Uterus (tissue), 2 donors: ENCODE measurements around the gene RAB40C.

Experiments
- POLR2A ChIP-seq, 2 donors: fragments of 450-650 bp; IDR thresholded peaks; one replicate each; pipeline ENCODE4 v1.6.1; 2016; ENCODE audit warnings: antibody characterized with exemption in 2 of 2, mild to moderate bottlenecking in 1 of 2, moderate library complexity in 1 of 2
- TF ChIP-seq, protein P1 (sequence below), 4 experiments: fragments of 200-600 bp in 2 of 4; fragments of 450-650 bp in 2 of 4; sonication (generic) in 2 of 4; IDR thresholded peaks; one replicate each; pipeline ENCODE4 v1.5.1; 2016 to 2019; ENCODE audit warnings: antibody characterized with exemption in 4 of 4, mild to moderate bottlenecking in 2 of 4, moderate library complexity in 1 of 4

DNA sequence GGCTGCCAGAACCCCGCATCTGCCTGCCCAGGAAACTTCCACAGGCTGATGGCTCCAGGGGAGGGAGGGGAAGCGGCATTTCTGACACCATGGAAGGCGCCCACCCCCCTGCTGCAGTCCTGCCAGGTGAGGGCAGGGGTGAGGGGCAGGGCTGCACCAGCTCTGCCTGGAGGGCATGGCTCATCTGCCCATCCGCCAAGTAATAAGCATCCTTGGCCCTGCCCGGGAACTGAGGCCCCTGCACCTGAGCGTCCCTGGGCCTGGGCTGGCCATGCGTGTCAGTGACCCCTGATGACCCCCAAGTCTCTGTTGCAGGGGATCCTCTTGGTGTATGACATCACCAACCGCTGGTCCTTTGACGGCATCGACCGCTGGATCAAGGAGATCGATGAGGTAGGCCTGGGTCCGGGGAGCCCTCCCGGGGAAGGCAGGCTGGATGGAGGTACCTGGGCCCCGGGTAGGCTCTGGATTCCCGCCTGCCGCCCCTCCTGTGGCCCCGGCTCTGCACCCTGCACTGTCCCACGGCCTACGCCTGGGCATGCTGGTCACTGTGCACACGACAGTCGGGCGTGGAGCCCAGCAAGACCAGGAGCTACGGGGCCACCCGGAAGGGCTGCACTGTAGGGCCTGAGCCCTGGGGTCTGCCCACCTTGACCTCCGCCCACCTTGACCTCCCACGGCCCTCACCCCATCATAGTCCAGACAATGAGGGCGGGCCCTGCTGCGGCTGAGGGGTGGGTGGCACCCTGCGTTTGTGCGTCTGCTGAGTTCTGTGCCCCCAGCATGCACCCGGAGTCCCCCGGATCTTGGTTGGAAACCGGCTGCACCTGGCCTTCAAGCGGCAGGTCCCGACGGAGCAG lies 35.5 kb downstream of the RAB40C start:
- TF ChIP-seq, protein P1, sequence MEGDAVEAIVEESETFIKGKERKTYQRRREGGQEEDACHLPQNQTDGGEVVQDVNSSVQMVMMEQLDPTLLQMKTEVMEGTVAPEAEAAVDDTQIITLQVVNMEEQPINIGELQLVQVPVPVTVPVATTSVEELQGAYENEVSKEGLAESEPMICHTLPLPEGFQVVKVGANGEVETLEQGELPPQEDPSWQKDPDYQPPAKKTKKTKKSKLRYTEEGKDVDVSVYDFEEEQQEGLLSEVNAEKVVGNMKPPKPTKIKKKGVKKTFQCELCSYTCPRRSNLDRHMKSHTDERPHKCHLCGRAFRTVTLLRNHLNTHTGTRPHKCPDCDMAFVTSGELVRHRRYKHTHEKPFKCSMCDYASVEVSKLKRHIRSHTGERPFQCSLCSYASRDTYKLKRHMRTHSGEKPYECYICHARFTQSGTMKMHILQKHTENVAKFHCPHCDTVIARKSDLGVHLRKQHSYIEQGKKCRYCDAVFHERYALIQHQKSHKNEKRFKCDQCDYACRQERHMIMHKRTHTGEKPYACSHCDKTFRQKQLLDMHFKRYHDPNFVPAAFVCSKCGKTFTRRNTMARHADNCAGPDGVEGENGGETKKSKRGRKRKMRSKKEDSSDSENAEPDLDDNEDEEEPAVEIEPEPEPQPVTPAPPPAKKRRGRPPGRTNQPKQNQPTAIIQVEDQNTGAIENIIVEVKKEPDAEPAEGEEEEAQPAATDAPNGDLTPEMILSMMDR (IDR thresholded peaks at IDR 0.05): no peak
- no peak for TF ChIP-seq POLR2A (IDR thresholded peaks at IDR 0.05)
